Stromal cell of bone marrow (primary cell): Measurements from ENCODE around the gene DYNC1H1.
A peak's percentile ranks its signal among the peaks of the same experiment; 100 is the strongest.

Experiments
- DNase-seq: peaks from one replicate; pipeline ENCODE4 v3.0.0-alpha.2; 2012; ENCODE audit warnings: low read depth

The DYNC1H1 gene

DNA sequence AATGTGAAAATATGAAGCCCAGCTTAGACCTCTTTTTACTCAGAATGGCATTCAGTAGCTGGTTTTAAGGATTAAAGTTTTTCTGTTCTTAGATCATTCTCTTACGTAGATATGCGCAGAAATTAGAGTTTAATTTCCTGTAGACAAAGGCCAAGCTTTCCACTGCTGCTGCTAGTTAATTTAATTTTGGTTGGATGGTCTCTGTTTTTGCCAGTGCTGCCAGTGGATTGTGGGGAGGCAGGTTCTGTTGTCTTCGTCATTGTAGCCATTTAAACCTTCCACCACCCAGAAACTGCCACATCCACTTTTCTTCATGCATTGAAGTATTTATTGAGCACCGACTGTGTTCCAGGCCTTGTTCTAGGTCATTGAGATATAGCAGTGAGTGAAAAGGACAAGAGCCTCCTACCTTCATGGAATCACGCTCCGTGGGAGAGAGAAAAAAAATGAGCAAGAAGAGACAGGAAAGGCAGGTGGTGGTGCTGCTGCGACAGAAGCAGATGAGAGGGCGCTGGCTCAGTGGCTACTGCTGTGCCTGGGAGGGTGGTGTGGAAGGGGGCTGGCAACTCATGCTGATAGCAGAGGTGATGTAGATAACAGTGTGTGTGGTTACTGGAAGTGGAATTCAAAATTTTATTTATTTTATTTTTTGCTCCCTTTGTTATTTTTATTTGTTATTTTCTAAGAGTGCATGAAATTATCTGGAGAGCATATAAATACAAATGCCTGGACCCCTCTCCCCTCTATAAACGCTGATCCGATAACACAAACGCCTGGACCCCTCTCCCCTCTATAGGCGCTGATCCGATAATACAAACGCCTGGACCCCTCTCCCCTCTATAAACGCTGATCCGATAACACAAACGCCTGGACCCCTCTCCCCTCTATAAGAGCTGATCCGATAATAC, 33.3 kb downstream of the DYNC1H1 start:
- DNase-seq: no peak

DNA sequence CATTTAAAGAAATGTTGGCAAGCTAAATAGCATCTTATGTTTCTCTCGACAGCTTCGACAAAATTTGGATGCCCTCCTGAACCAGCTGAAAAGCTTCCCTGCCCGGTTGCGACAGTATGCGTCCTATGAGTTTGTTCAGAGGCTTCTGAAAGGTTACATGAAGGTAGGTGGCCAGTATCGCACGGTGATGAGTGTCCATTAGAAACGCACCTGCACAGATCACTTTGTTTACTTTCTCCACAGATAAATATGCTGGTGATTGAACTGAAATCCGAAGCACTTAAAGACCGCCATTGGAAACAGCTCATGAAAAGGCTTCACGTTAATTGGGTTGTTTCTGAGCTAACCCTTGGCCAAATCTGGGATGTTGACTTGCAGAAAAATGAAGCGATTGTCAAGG, 36.5 kb downstream of the DYNC1H1 start:
- no peak for DNase-seq

DNA sequence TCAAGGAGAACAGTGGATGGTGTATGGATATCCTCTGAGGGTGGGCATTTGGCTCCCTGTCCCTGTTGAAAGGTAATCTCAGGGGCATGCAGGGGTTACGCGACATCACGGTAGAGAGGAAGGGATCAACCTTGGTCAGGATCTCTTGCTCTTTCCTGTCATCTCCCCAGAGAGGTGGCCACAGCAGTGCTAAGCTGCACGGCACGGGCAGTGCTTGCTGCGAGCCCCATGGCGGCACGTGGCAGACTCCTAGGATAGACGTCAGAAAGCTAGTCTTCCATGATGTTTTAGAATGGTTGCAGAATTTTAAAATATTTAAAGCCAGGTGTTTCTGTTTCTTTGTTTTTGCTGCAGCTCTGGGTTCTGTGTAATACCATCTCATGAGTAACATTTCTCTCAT, 41.0 kb downstream of the DYNC1H1 start:
- no peak for DNase-seq

DNA sequence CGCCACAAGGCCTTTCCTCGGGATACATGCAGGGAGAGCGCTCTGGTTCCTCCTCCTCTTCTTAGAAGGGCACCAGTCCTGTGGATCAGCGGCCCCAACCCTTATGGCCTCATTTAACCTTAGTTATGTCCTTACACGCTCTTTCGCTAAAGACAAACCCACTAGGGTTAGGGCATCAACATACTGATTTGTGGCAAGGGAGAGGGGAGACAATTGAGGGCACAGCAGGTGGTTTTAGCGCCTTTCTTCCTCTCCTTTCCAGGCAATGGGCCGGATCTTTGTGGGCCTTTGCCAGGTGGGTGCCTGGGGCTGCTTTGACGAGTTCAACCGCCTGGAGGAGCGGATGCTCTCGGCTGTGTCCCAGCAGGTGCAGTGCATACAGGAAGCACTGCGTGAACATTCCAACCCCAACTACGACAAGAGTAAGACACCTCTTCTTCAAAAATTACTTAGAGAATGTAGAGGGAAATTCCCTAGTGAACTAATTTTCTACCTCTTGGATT, 43.6 kb downstream of the DYNC1H1 start:
- DNase-seq: no peak

DNA sequence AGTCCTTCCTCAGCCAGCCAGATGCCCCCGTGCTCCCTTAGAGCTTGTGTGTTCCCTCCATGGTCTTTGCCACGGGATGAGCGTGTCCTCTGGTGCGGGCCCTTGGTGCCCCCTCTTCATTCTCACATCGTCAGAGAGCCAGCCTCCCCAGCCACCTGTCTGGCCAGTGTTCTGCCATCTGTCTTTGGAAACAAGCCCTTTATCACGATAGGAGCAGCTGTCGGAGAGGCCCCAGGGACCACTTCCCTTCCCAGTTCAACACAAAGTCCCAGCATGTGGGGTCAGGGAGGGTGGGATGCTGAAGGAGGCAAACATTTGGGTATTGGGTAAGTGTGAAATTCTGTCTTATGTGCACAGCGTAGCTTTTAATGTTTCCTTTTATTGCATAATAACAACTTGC, 44.5 kb downstream of the DYNC1H1 start:
- DNase-seq: no peak

DNA sequence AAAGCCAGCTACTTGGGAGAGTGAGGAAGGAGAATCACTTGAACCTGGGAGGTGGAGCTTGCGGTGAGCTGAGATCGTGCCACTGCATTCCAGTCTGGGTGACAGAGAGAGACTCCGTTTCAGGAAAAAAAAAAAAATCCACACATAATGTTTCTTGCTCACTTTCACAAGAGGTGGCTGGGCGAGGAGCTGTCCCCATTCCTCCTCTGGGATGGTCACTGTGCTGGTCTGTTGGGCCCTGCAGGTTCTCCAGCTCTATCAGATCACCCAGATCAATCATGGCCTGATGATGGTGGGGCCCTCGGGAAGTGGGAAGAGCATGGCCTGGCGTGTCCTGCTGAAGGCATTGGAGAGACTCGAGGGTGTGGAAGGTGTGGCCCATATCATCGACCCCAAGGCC, 47.3 kb downstream of the DYNC1H1 start:
- no peak for DNase-seq

DNA sequence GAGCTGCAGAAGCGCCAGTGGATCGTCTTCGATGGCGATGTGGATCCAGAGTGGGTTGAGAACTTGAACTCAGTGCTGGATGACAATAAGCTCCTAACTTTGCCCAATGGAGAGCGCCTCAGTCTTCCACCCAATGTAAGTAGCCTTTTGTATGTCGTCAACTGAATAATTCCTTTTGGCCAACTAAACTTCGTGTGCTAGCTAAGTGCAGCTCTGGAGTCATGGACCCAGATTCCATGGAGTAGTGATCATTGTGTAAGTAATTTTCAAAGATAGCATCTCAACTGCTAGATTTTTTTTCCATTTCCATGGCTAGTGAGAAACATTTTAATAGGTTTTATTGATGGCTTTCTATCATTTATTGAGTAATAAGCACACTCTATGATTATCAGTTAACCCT, 48.0 kb downstream of the DYNC1H1 start:
- DNase-seq: no peak

DNA sequence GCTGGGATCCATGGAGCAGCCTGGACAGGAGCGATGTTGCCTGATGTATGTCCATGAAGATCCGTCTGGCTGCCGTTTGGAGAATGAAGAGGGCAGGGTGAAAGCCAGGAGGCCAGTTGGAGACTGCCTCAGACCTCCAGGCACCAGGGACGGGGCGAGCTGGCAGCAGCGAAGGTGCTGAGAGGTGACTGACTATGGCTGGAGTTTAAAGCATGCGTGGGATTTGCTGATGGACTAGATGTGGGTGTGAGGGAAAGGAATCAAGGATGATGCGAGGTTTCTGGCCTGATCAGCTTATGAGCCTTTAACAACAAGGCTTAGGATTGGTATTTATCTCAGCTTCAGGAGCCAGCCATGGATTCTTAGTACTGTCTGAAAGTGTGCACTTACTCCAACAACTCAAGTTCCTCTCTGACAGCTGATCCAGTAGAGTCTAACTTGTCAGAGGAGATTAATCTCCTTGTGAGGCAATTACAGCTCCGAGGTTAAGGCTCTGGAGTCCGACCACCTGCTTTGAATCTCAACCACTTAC, 49.4 kb downstream of the DYNC1H1 start:
- no peak for DNase-seq

DNA sequence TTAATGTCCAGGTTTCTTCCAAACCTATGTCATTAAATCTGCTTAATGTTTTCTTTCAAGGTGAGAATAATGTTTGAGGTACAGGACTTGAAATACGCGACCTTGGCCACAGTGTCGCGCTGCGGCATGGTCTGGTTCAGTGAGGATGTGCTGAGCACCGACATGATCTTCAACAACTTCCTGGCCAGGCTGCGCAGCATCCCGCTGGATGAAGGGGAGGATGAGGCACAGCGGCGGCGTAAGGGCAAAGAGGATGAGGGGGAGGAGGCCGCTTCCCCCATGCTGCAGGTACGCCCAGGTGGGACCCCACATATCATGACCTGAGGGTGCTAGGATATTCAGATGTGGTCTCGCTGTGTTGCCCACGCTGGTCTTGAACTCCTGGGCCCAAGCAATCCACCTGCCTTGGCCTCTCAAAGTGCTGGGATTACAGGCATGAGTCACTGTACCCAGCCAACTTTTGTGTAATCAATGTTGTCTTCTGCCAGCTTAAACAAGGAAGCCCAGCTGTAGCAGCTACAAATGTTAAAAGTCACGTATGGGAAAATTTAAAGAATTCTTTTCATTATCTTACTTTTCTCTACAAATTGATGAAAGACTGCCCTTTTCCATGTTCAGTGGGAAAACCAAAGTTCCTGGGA, 50.8 kb downstream of the DYNC1H1 start:
- no peak for DNase-seq

DNA sequence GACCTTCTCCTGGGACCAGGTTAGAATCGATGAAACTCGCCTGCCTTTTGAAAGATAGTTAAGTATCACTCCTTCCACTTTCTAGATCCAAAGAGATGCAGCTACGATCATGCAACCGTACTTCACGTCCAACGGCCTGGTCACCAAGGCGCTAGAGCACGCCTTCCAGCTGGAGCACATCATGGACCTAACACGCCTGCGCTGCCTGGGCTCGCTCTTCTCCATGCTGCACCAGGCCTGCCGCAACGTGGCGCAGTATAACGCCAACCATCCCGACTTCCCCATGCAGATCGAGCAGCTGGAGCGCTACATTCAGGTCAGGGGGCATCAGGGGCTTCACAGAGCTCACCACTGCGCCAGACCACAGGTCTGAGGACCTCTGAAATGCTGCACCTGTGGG, 51.4 kb downstream of the DYNC1H1 start:
- DNase-seq: no peak

DNA sequence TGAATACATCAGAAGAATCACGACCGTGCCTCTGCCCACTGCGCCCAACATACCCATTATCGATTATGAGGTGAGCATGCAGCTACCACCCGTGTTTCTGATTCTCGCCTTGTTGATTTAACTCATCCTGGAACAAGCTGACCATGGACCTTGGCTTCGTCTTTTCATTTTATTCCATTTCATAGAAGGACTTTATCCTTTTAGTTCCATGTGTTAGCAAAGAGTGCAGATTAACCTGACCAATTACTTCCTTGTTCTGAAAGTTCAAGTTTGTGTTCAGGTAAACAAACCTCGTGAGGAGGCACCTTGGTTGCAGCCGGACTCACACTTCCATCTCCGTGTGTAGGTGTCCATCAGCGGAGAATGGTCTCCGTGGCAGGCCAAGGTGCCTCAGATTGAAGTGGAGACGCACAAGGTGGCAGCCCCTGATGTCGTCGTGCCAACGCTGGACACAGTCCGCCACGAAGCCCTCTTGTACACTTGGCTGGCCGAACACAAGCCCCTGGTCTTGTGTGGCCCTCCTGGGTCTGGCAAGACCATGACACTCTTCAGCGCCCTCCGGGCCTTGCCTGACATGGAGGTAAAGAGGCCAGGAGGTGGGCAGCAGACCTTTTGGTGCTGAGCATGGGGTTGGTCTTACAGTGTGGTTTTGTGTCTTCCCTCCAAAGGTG, 52.2 kb downstream of the DYNC1H1 start:
- DNase-seq: no peak

DNA sequence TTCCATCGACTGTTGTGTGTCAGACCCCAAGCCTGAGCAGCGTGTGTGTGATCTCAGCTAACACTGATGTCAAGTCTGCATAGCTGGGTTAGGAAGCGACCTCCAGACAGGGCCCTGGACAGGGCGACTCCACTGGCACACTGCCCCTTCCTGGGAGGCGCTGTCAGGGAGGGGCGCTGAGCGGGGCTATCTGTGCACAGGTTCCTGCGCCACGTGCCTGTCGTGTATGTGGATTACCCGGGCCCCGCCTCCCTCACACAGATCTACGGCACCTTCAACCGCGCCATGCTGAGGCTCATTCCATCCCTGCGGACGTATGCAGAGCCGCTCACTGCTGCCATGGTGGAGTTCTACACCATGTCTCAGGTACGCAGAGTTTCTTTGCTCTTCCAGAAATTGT, 53.9 kb downstream of the DYNC1H1 start:
- no peak for DNase-seq

DNA sequence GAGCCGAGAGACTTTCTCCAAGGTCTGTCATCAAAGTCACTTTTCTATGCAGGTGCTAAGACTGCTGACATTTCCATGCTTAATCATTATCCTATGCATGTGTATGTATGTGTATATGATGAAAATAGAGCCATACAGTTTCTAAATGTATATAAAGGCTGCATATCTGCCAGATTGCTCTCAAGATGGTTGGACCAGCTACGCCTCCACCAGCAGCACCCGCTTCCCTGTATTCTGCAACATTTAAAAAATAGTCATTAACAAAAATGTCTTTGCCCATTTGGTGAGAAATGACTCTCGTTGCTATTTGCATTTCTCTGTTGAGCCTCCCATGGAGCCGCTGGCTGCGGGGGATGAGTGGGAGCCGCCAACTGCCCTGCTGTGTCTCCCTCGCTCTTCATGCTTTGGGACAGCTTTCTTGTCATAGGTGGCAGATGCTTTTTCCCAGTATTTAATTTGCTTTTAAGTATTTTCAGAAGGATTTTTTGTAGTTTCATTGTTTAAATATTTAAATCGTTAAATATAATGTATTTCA, 54.7 kb downstream of the DYNC1H1 start:
- DNase-seq: no peak

DNA sequence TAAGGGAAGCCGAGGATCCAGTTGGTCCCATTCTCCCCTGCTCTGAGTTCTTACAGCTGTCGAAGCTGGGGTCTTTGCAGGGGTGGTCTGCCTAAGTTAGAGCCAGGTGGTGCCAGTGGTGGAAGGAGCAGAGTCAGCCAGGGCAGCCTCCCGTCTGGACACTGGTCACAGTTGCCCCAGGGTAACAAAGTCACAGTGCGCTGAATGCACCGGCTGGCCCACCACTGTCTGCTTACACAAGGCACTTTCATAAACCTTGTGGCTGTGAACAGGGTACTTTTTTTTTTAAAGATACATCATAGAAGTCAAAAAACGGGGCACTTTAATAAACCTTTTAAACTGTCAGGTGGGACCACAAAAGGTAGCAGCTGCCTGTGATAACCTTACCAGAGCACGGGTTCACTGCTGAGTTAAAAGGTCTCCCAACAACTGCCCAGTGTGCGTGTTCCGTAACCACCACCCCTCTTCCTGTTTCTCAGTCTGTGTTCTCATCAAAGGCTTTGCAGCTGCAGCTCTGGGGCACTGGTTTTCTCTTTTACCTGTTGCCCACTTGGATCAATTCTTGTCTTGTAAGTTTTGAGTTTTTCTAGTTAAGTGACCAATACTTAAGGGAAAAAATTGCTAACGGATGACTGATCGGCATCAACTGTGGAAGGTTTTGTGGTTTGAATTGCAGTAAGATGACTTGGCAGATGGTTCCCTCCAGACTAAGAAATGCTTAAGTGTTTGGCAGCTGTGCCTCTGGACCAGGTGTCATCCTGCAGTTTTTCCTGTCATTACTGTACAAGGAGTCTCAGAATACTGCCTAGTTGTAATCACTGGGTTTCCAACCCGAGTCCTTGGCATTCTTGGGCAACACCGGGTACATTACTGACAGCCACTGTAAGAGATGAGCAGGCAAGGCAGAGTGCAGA, 55.9 kb downstream of the DYNC1H1 start:
- peak; percentile 76 for DNase-seq

DNA sequence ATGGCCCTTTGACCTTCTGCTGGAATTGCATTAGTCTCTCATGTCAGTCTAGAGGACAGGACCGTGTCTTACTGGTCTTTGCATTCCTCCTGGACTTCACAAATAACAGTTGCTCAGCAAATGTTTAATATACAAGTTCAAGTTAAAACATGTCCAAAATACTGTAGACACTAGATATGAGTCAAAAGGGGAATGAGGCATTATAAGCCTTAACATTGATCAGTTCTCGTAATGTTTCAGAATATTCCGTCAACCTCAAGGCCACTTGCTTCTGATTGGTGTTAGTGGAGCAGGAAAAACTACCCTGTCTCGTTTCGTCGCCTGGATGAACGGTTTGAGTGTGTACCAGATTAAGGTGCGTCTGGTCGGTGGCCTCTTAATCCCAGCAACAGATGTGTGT, 62.6 kb downstream of the DYNC1H1 start:
- DNase-seq: no peak

DNA sequence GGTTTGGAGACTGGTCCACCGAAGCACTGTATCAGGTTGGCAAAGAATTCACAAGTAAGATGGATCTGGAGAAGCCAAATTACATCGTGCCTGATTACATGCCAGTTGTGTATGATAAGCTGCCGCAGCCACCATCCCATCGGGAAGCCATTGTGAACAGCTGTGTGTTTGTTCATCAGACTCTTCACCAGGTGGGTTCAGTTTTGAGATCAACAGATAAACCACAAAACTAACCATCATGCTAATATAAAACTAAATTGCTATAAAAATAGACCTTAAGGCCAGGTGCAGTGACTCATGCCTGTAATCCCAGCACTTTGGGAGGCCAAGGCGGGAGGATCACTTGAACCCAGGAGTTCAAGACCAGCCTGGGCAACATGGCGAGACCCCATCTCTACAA, 63.6 kb downstream of the DYNC1H1 start:
- DNase-seq: no peak

DNA sequence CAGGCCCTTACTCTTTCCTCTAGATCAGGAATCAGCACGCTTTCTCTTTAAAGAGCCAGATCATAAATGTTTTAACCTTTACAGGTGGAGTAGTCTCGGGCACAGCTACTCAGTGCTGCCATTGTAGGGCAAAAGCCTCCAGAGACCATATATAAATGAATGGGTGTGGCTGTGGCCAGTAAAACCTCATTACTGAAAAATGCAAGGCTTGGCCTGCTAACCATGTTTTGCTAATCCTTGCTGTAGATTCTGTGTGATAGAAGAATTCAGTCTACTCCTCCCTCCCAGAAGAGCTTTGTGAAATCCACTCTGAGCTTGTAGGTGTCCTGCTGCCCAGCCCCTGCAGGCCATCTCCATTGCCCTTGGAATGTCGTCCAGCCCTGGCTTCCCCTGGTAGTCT, 64.4 kb downstream of the DYNC1H1 start:
- peak; percentile 49 for DNase-seq

DNA sequence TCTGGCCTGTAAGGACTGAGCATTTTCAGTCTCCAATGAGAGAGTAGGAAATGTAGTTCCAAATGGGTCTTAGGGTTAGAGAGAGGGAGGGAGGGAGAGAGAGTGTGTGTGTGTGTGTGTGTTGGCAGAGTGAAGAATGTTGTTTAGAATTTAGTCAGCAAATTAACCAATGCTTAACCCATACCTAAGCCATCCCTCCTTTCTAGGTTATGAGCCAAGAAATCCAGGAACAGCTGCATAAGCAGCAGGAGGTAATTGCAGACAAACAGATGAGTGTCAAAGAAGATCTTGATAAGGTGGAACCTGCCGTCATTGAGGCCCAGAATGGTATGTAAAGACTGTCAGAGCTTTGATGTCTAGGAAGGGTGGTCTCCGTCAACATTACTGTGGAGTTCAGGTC, 65.6 kb downstream of the DYNC1H1 start:
- DNase-seq: no peak

DNA sequence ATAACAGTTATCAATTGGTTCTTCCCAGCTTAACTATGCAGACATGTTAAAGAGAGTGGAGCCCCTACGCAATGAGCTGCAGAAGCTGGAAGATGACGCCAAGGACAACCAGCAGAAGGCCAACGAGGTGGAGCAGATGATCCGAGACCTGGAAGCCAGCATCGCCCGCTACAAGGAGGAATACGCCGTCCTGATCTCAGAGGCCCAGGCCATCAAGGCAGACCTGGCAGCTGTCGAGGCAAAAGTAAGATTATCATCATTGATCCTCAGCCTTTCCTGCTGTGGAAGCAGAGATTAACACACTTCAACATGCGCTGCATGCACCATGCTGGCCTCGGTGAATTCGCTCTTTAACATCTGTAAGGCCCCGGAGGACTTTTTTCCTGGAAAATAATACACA, 68.9 kb downstream of the DYNC1H1 start:
- no peak for DNase-seq

DNA sequence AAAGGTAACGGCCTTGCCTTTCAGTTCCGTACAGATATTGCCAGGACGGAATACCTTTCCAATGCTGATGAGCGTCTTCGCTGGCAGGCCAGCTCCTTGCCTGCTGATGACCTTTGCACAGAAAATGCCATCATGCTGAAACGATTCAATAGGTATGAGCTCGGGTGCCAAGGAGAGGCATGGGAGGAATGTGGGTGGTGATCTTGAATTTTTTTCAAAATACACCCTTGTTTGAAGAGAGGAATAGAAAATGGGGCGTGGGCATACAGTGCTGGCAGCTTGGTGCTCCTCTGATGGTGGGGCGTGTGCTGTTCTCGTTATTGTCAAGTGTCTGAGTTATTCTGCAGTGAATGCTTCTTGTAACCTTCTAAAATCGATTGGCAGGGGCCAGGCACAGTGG, 69.9 kb downstream of the DYNC1H1 start:
- no peak for DNase-seq

DNA sequence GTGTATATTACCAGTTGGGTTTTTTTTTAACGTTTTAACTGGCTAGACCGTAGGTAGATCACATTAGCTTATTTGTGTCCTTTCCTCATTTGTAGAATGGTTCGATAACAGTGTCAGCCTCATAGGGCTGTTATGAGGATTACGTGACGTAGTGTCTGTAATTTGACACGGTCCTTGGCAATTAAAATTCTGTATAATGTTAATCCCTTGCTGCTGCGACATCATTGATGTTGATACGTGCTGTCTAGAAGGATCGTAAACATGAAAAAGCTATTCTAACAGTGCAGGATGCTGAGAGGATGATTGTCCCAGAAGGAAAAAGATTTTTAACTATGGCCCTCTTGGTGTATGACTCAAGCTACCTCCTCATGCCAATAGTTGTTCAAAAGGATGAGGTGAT, 71.5 kb downstream of the DYNC1H1 start:
- no peak for DNase-seq
